ENCODE data around the gene MISP3. TPM values are rescaled to one million over a fixed set of nuclear protein-coding genes. Genes with fewer than 3 reads are reported as not detected.

MISP3 gene
- total and polyA plus RNA-seq, 2 donors from 2014 or later = 8.7 to 32.0 TPM

DNA sequence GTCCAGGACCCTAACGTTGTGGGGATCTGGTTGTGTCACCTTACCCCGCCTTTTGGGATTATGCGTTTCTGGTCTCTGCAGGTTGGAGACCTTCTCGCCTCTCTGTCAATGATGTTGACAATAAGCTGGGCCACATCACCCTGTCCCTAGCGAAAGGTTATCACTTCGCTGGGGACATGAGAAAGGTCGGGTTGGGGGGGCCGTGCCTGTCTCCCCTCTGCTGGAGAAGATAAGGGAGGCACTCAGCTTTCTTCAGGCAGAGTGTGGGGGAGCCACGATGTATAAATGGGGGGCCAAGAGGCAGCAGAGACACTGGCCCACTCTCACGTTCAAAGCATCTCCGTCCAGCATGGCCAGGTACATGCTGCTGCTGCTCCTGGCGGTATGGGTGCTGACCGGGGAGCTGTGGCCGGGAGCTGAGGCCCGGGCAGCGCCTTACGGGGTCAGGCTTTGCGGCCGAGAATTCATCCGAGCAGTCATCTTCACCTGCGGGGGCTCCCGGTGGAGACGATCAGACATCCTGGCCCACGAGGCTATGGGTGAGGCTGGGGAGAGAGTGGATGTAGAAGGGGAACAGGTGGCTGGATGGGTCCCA, 44.6 kb upstream of the MISP3 start, which contains the start of gene RLN3:
Gene RLN3, plus strand, starts transcription at position 293 of the 595 bp plus-strand sequence. Its CDS starts 57 bp downstream, at position 350.
- no peak within 1 kb of the TSS for H3K4me3 ChIP-seq (ENCODE audit: low read length in 3 of 3)
- FAIRE-seq (no peak), DNase-seq (no peak)
- no peak within 1 kb of the TSS for H3K9ac ChIP-seq (ENCODE audit: low read length in 3 of 3)
- H3K9me3 ChIP-seq (ENCODE audit: control insufficient read depth in 2 of 3, insufficient read depth in 1 of 3, low read length in 3 of 3) = no peaks in the 10 kb centered on the region
- no peak within 1 kb of the TSS for H3K27ac ChIP-seq (ENCODE audit: low read depth in 2 of 2, low read length in 2 of 2)
- peaks cover 0 to 9% (median 0%) of the 10 kb centered on the region in 3 donors for H3K4me1 ChIP-seq (ENCODE audit: control insufficient read depth in 2 of 3, insufficient read depth in 2 of 3, low read depth in 1 of 3, low read length in 3 of 3)
- intact Hi-C loops (cut with DNase I) = no loop called here
- H3K27me3 ChIP-seq (ENCODE audit: control insufficient read depth, insufficient read depth, low read length) = no peaks in the 10 kb centered on the region
- H3K36me3 ChIP-seq (ENCODE audit: control insufficient read depth in 2 of 3, insufficient read depth in 3 of 3, low read length in 3 of 3) = no peaks in the 10 kb centered on the region
- TF ChIP-seq, protein P1, sequence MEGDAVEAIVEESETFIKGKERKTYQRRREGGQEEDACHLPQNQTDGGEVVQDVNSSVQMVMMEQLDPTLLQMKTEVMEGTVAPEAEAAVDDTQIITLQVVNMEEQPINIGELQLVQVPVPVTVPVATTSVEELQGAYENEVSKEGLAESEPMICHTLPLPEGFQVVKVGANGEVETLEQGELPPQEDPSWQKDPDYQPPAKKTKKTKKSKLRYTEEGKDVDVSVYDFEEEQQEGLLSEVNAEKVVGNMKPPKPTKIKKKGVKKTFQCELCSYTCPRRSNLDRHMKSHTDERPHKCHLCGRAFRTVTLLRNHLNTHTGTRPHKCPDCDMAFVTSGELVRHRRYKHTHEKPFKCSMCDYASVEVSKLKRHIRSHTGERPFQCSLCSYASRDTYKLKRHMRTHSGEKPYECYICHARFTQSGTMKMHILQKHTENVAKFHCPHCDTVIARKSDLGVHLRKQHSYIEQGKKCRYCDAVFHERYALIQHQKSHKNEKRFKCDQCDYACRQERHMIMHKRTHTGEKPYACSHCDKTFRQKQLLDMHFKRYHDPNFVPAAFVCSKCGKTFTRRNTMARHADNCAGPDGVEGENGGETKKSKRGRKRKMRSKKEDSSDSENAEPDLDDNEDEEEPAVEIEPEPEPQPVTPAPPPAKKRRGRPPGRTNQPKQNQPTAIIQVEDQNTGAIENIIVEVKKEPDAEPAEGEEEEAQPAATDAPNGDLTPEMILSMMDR (IDR thresholded peaks at IDR 0.05; ENCODE audit: borderline replicate concordance, extremely low read depth, insufficient read depth) = no peak

DNA sequence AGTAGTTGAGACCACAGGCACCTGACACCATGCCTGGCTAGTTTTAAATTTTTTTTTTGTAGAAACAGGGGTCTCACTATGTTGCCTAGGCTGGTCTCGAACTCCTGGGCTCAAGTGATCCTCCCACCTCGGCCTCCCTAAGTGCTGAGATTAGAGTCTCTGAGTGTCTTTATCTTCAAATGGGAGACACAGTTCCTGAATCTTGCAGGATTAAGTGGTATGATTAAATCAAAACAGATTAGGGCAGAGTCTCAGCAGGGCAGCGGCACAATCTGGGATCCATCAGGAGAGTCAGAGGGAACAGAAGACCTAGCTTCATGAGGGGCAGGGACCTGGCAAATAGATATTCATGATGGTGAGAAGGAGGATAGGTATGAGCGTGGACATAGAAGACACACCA, 43.7 kb upstream of the MISP3 start:
- Histone ChIP-seq H3K36me3 (ENCODE audit: control insufficient read depth in 2 of 3, insufficient read depth in 3 of 3, low read length in 3 of 3) (no peaks in the 10 kb centered on the region), H3K4me1 (ENCODE audit: control insufficient read depth in 2 of 3, insufficient read depth in 2 of 3, low read depth in 1 of 3, low read length in 3 of 3) (peaks cover 0 to 4% (median 0%) of the 10 kb centered on the region in 3 donors), H3K9ac (ENCODE audit: low read length in 3 of 3) (no peak overlapping the region), H3K27ac (ENCODE audit: low read depth in 2 of 2, low read length in 2 of 2) (no peak overlapping the region), H3K27me3 (ENCODE audit: control insufficient read depth, insufficient read depth, low read length) (no peaks in the 10 kb centered on the region), H3K4me3 (ENCODE audit: low read length in 3 of 3) (no peak overlapping the region), H3K9me3 (ENCODE audit: control insufficient read depth in 2 of 3, insufficient read depth in 1 of 3, low read length in 3 of 3) (no peaks in the 10 kb centered on the region)
- no peak for FAIRE-seq
- intact Hi-C loops (cut with DNase I) = no loop called here
- TF ChIP-seq, protein P1 (IDR thresholded peaks at IDR 0.05; ENCODE audit: borderline replicate concordance, extremely low read depth, insufficient read depth) = no peak
- DNase-seq = no peak

DNA sequence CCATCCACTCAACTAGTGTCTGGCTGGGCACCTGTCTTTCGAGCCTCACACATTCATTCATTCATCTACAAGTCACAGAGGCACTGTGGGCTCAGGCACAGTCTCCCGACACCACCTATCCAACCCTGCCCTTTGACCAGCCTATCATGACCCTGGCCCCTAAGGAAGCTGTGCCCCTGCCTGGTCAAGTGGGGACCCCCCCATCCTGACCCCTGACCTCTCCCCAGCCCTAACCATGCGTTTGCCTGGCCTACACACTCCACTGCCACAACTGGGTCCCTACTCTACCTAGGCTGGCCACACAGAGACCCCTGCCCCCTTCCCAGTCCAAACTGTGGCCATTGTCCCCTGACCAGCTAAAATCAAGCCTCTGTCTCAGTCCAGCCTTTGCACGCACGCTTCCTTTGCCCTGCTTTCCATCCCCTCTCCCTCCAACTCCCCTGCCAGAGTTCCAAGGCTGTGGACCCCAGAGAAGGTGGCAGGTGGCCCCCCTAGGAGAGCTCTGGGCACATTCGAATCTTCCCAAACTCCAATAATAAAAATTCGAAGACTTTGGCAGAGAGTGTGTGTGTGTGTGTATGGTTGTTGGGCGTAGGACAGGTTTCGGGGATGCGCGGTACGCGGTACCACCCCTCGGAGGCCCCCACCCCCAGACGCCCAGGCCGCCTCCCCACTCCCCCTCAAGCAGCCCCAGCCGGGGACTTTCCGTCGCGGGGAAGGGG, 41.4 kb upstream of the MISP3 start:
- H3K4me3 ChIP-seq (ENCODE audit: low read length in 3 of 3) = peak overlapping the region in 1 of 3 donors; percentile 63
- H3K9me3 ChIP-seq (ENCODE audit: control insufficient read depth in 2 of 3, insufficient read depth in 1 of 3, low read length in 3 of 3) = no peaks in the 10 kb centered on the region
- H3K27ac ChIP-seq (ENCODE audit: low read depth in 2 of 2, low read length in 2 of 2) = no peak overlapping the region
- peak overlapping the region in 1 of 3 donors; percentile 40 for H3K9ac ChIP-seq (ENCODE audit: low read length in 3 of 3)
- TF ChIP-seq, protein P1 (IDR thresholded peaks at IDR 0.05; ENCODE audit: borderline replicate concordance, extremely low read depth, insufficient read depth) = no peak
- H3K27me3 ChIP-seq (ENCODE audit: control insufficient read depth, insufficient read depth, low read length) = no peaks in the 10 kb centered on the region
- H3K4me1 ChIP-seq (ENCODE audit: control insufficient read depth in 2 of 3, insufficient read depth in 2 of 3, low read depth in 1 of 3, low read length in 3 of 3) = peaks cover 0 to 4% (median 0%) of the 10 kb centered on the region in 3 donors
- FAIRE-seq = no peak
- no peak for DNase-seq
- no peaks in the 10 kb centered on the region for H3K36me3 ChIP-seq (ENCODE audit: control insufficient read depth in 2 of 3, insufficient read depth in 3 of 3, low read length in 3 of 3)
- intact Hi-C loops (cut with DNase I) = no loop called here

All from kidney (tissue), 14 donors.